ENCODE results near the gene P2RY2. TPM values are rescaled to one million over a fixed set of nuclear protein-coding genes. Genes with fewer than 3 reads are reported as not detected.

P2RY2 gene
- total RNA-seq, 1 experiment from 2014 or later: 2.9 TPM

DNA sequence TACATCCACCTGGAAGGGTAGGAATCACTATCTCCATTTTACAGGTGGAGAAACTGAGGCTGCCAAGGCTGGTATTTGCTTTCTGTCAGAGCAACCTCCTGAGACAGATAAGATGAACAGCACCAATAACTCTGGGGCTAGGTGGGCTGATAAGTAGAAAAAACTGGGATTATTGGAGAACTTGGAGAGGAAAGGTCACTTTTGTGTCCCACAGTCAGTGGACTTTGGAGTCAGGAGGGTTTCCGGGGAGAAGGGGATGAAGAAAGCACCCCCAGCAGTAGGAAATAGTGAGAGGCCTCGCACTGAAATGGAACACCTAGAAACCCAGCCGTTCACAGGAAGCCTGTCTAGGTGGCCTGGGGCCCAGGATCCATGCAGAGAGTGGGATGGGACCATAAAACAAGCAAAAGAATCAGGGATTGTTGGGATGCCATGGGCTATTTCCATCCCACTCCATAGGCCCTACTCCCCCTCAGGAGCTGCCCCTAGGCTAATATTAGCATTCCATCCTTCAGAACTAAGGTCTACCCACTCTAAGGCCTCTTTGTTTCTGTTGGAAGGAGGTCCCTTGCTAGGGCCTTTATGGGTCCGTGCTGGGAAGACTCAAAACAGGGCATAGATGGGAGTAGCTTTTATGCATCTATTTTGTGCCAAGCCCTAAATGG lies 45.0 kb upstream of the P2RY2 start:
- H3K4me2 ChIP-seq (ENCODE audit: low read length): no peak overlapping the region
- TF ChIP-seq EZH2phosphoT487 (IDR thresholded peaks at IDR 0.05; ENCODE audit: borderline replicate concordance) (no peak), ZFX (IDR thresholded peaks at IDR 0.05) (no peak), SP1 (IDR thresholded peaks at IDR 0.05; ENCODE audit: low read depth) (no peak), ZNF274 (IDR thresholded peaks at IDR 0.05; ENCODE audit: low read depth, low read length) (no peak), EZH2 (IDR thresholded peaks at IDR 0.05) (no peak), YY1 (IDR thresholded peaks at IDR 0.05; ENCODE audit: extremely low read depth, insufficient replicate concordance, low read depth, low read length) (no peak), POLR2AphosphoS5 (IDR thresholded peaks at IDR 0.05; ENCODE audit: low read depth, low read length) (no peak), JUND (IDR thresholded peaks at IDR 0.05) (no peak), CEBPB (IDR thresholded peaks at IDR 0.05; ENCODE audit: low read depth) (no peak), CBX3 (IDR thresholded peaks at IDR 0.05; ENCODE audit: low read depth) (no peak), SIN3A (IDR thresholded peaks at IDR 0.05; ENCODE audit: low read depth) (no peak), FOSL1 (IDR thresholded peaks at IDR 0.05; ENCODE audit: low read depth) (no peak), POLR2A (IDR thresholded peaks at IDR 0.05; ENCODE audit: borderline replicate concordance, extremely low read depth, insufficient read depth, insufficient read length) (no peak), ELF1 (IDR thresholded peaks at IDR 0.05; ENCODE audit: borderline replicate concordance, low read depth) (no peak), EGR1 (IDR thresholded peaks at IDR 0.05; ENCODE audit: low read depth) (no peak), SRF (IDR thresholded peaks at IDR 0.05; ENCODE audit: low read depth) (no peak), TCF7L2 (IDR thresholded peaks at IDR 0.05; ENCODE audit: borderline replicate concordance, extremely low read depth, insufficient read depth, insufficient read length) (no peak)
- TF ChIP-seq, protein P1, sequence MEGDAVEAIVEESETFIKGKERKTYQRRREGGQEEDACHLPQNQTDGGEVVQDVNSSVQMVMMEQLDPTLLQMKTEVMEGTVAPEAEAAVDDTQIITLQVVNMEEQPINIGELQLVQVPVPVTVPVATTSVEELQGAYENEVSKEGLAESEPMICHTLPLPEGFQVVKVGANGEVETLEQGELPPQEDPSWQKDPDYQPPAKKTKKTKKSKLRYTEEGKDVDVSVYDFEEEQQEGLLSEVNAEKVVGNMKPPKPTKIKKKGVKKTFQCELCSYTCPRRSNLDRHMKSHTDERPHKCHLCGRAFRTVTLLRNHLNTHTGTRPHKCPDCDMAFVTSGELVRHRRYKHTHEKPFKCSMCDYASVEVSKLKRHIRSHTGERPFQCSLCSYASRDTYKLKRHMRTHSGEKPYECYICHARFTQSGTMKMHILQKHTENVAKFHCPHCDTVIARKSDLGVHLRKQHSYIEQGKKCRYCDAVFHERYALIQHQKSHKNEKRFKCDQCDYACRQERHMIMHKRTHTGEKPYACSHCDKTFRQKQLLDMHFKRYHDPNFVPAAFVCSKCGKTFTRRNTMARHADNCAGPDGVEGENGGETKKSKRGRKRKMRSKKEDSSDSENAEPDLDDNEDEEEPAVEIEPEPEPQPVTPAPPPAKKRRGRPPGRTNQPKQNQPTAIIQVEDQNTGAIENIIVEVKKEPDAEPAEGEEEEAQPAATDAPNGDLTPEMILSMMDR (IDR thresholded peaks at IDR 0.05 in 2 of 3, conservative IDR thresholded peaks at IDR 0.05 in 1 of 3; ENCODE audit: borderline replicate concordance in 1 of 3, insufficient read depth in 1 of 3, low read depth in 2 of 3, low read length in 2 of 3): no peak
- TF ChIP-seq, protein P2, sequence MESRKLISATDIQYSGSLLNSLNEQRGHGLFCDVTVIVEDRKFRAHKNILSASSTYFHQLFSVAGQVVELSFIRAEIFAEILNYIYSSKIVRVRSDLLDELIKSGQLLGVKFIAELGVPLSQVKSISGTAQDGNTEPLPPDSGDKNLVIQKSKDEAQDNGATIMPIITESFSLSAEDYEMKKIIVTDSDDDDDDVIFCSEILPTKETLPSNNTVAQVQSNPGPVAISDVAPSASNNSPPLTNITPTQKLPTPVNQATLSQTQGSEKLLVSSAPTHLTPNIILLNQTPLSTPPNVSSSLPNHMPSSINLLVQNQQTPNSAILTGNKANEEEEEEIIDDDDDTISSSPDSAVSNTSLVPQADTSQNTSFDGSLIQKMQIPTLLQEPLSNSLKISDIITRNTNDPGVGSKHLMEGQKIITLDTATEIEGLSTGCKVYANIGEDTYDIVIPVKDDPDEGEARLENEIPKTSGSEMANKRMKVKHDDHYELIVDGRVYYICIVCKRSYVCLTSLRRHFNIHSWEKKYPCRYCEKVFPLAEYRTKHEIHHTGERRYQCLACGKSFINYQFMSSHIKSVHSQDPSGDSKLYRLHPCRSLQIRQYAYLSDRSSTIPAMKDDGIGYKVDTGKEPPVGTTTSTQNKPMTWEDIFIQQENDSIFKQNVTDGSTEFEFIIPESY (IDR thresholded peaks at IDR 0.05; ENCODE audit: extremely low read depth, insufficient replicate concordance, low read length): no peak
- H3K27ac ChIP-seq (ENCODE audit: low read depth, low read length): no peak overlapping the region
- POLR2A ChIA-PET: no interaction called here
- DNase-seq (ENCODE audit: low read depth, low spot score): no peak
- H2AFZ ChIP-seq (ENCODE audit: low read depth, low read length, poor library complexity, severe bottlenecking): no peak overlapping the region
- intact Hi-C loops (cut with micrococcal nuclease): no loop called here
- no peak overlapping the region for H3K9ac ChIP-seq (ENCODE audit: low read length)
- H3K9me2 ChIP-seq (ENCODE audit: insufficient read depth): no peaks in the 10 kb centered on the region
- H3K4me3 ChIP-seq (replicated peaks in 1 of 2; ENCODE audit: low read depth in 1 of 2, low read length in 2 of 2): no peak overlapping the region
- CTCF ChIA-PET: no interaction called here
- ATAC-seq: no peak
- BruUV-seq (replicated peaks): no TSS peak
- no peaks in the 10 kb centered on the region for H3K79me2 ChIP-seq (ENCODE audit: insufficient read depth, low read length)
- H3K36me3 ChIP-seq (ENCODE audit: control insufficient read depth in 1 of 2, insufficient read depth in 2 of 2, low read length in 2 of 2): no peaks in the 10 kb centered on the region
- no peaks in the 10 kb centered on the region for H3K9me3 ChIP-seq (ENCODE audit: control insufficient read depth in 1 of 2, insufficient read depth in 1 of 2, low read depth in 1 of 2, low read length in 2 of 2)
- no peaks in the 10 kb centered on the region for H4K20me1 ChIP-seq (ENCODE audit: insufficient read depth)
- RAD21 ChIA-PET (ENCODE audit: low non-redundant PET in 1 of 2, low total read pairs in 2 of 2, uncharacterized antibody in 2 of 2, unreplicated experiment in 2 of 2): no interaction called here
- H3K4me1 ChIP-seq (ENCODE audit: control insufficient read depth in 1 of 2, insufficient read depth in 2 of 2, low read length in 2 of 2): peaks cover 0 to 11% of the 10 kb centered on the region in 2 experiments; a peak in 1 of 4 replicates
- no peaks in the 10 kb centered on the region for H3K27me3 ChIP-seq (ENCODE audit: insufficient read depth, low read length)

All from HCT116 (cell line).